ENCODE measurements around the gene KAT7.
A peak's percentile ranks its signal among the peaks of the same experiment; 100 is the strongest.
"Not testable (repeated sequence)": the region's sequence is repeated elsewhere in the genome, so short reads cannot be mapped to it uniquely, and the experiment has no call there.

KAT7 gene

DNA sequence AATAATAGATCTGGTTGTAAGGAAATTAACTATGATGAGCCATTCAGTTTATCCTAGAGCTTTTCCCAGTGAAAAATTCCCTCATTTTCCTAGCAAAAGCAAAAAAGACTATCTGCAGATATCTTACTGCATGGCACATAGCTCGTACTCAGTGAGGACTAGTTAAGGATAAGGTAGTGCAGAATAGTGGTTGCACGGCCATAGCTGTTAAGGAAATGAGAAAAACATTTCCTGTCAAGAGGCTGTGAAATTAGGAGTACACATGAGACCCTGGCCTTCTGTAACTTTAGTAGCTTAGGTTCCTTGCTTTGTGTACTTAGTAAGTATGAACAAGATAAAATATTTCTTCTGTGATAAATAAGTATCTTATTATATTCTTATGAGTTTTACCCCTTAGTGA, 10.3 kb downstream of the KAT7 start:
- no peak for DNase-seq

DNA sequence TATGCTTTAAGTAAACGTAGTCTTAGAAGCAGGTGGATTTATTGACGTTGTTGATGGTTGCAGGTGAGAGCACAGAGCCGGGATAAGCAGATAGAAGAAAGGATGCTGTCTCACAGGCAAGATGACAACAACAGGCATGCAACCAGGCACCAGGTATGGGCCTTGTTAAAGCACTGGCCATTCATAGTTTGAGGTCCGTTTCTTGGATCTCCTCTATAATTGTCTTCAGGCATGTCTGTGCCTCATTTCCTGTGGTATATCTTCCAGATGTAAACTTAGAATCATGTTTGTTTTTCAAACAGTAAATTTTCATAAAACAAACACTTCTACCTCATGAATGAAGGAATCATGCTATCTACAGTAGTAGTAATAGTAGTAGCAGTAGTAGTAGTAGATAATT, 20.6 kb downstream of the KAT7 start:
- no peak for DNase-seq

DNA sequence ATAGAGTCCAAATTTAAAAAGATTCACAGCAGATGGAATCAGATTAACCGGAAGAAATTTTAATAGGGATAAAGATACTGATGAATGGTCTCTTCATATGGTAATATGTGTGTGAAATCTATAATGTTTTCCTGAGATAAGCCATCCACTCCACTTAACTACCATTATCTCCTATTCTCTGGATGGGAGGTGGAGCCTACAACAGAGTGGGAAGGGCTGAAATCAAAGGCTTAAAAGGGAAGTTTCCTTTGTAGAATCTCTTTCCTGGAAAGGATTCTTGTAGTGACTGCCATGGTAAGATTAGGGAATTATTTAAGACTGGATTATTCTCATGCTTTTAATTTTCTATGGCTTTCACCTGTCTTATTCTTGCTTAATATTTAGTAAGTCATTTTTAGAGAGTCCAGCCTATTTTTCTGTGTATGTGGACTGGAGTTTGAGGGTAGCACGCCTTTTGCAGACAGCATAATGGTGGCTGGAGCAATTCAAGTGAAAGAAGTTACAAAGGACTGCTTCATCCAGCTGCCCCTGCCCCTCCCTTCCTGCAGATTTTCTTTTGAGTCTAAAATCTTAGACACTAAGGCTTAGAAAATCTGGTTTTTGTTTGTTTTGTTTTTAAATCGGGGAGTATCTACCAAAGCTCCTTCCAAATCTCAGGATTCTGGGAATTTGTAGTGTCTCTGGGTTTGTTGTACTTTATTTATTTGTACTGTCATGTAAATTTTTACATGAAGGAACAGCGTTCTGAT, 26.5 kb downstream of the KAT7 start:
- peak in 5 of 51 donors; percentile 6 to 26 (median 9) for DNase-seq

DNA sequence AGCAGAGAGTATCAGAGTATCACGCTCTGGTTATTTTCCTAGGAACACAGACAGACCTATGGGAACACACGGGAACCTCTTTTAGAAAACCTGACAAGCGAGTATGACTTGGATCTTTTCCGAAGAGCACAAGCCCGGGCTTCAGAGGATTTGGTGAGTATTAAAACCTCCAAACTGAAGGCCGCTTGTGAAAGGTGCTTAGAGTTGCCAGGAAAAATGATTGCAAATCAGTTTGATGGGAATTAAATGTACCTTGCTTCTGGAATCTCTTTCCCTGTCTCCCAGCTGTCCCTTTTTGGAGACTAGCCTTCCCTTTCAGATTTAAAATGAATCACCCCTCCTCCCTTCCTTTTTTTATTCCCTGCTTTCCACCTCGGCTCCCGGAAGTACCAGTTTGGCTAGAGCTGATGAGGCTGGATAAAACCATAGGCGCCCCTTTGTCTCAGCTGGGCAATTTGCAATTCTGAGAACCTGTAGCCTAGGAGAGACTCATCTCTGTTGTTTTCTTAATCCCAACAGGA, 27.3 kb downstream of the KAT7 start:
- DNase-seq: peak in 3 of 51 donors; percentile 2 to 10 (median 9)

DNA sequence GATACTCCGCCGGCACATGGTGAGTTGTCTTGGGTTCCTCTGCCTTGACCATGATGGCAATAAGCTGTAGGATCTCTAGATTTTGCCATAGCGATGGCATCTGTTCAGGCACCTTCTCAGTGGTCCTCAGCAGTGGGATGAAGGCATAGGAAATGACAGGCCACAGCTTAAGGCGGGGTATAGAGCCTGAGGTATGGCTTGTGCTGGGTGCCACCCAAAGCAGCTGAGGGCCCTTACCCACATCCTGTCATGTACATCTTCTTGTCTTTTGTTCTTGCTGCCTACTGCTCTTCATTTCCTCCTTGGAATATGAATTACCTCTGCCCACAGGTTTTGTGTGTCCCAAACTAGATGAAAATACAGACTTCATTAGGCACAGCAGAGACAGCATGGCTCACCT, 29.5 kb downstream of the KAT7 start:
- DNase-seq: no peak

DNA sequence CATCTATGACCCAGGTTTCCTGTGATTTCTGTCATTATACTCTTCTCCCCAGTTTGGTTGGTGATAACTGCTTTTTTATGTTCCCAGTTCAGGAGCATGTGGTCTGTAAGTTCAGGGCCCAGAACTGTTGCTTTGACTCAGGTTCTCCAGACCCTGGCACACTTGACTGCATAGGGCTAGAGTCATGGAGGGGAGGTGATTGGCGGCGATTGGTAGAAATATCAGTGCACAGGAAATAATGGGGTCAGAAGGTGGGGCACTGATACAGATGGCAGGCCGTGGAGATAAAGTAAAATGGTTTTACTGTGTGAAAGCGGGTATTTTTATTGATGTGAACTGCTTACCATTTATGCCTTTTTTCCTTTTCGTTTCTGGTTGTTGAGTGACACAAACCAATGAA, 30.7 kb downstream of the KAT7 start:
- DNase-seq: no peak

DNA sequence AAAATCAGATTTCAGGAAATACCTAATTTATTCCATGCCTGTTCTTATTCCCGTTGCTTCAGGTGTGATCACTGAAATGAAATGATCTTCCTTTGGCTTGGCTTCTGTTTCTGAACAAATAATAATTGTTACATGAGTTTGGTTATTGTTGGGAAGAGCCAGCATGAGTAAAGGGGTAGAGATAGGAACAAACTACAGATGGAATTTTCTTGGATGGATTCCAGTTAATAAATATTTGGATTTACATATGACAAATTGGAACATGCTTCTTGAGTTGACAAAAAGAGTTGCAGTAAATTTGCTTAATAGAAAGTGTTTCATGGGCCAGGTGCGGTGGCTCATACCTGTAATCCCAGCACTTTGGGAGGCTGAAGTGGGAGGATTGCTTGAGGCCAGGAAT, 31.2 kb downstream of the KAT7 start:
- no peak for DNase-seq

DNA sequence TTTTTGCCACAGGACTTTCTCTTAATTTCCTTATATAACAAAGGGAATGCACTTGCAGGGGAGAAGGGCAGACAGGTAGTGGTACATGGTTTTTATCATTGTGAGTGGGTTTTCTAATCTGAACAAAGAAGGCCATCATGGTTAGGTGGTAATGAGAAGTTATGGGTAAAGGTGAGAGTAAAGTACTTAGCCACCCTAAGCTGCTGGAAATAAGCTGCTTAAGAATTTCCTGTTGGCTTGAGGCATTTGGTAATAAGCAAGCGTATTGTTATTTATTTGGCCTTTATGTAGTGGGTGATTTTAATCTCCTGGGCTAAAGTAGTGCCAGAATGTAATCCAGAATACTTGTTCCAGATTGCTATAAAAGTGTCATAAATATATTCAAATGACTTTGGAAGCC, 32.3 kb downstream of the KAT7 start:
- no peak for DNase-seq

DNA sequence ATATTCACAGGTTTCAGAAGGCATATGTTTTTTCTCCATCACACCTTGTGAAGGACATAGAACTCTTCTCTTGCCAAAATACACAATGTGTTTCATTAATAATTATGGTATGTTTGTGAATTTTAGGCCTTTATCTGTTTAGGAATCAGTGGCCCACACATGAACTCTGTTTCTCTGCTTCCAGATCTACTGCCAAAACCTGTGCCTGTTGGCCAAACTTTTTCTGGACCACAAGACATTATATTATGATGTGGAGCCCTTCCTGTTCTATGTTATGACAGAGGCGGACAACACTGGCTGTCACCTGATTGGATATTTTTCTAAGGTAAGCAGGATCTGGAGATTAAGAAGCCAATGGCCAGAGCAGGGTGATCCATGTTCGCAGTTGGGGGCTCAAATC, 33.0 kb downstream of the KAT7 start:
- DNase-seq: no peak

DNA sequence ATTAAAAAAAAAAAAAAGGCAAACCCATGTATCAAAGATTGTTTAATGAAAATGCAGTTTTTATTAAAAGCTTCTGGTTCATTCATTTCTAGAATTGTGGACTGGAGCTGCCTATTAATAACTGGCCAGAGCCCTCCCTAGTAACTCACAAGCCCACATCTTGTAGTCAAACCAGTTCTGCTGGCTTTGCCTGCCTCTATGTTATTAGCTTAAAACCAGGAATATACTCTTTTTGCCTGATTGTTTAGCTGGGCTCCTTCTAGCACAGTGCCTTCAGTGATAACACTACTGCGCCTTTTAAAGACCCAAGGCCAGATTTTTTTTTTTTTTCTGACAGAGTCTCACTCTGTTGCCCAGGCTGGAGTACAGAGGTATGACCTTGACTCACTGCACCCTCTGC, 33.4 kb downstream of the KAT7 start:
- DNase-seq: no peak

DNA sequence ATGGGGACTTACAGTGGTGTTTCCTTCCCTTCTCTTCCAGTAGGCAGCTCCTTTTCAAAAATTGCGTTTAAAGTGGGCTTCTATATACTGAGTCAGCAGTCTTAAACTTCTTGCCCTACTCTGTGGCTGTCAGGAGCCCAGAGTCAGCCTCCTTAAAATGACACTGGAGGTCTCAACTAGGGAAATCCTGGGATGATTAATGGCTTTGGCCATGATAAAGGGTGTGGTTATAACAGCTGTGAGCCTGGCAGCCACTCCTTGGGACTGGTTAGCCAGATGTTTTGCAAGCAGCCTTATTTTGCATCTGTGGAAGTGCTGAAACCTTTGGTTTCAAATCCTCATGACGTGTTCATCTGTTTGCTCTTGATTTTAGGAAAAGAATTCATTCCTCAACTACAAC, 34.3 kb downstream of the KAT7 start:
- no peak for DNase-seq

DNA sequence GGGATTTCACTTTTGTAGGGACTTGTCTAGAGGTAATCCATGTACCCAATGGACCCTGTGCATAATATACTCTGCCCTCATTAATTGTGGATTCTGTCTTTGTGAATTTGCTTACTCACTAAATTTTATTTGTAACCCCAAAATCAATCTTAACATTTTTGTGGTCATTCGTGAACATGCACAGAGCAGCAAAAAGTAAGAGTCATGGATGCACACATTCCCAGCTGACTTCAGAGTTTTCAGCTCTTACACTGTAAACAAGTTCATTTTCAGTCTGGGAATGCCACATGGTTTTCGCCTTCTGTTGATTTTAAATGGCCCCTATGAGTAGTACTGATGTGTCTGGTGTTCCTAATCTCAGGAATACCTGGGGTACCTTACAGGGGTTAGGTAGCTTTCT, 35.1 kb downstream of the KAT7 start:
- no peak for DNase-seq

DNA sequence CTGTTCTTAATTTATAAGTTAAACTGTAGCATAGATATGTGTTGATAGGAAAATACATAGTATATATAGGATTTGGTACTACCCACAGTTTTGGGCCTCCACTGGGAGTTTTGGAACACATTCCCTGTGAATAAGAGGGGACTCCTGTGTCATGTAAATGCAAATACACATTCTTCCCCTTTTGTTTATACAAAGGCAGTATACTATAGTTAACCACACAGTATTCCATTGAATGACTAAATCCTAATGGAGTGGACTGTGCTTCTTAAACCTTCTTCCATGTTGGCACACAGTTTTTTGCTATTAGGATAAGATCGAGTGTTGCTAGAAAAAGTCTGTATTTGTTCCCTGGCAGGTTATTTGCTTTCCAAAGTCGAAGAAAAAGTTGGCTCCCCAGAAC, 37.2 kb downstream of the KAT7 start:
- DNase-seq: no peak

DNA sequence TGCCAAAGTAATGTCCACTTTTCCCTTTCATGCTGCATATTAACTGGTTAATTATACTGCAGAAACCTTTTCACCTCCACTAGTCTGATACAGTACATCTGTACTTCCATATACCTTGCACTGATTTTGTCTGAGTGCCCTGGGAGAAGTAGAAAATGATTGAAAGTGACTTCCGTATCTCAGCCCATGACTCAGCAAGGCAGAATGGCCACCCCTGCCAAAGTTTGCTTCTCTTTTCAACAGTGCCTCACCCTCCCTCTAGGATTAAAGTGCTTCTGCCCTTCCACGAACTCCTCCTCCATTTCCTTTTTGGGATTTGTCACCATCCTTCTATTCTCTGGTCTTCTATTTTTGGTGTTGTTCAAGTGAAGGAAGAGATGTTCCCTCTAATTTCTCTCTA, 39.8 kb downstream of the KAT7 start:
- DNase-seq: not testable (repeated sequence)

DNA sequence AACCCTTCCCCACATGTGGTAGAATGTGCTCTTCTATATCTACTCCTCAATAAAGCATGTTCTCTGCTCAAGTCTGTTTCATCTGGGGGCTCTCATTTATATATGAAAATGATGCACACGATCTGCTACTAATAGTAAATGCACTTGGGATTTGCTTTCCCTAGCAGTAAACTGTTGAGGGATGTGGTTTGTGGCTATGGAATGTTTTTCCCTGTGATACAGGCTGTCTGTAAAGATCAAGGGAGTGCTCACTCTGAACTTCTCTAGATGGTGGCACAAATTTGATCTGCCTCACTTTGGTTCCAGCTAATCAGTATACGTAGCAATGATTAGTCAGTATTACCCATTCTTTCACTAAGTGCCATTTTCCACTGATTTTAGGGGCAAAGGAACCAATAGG, 40.5 kb downstream of the KAT7 start:
- no peak for DNase-seq

DNA sequence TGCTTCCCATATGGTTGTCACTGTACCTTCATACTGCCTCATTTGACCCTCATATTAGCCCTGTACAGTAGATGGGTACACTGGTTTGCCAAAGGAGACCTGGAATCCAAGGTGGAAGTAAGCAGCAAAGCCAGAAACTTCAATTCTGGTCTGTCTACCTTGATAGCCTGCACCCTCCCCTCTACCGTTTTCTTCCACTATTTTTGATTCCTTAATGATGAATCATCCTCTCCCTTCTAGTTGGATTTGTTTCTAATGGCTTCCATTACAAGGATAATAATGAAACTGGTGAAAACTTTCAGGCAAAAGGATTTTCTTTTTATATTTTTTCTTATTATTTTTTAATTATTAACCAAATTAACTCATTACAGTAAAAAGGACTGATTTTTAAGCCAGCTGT, 42.1 kb downstream of the KAT7 start:
- DNase-seq: no peak

DNA sequence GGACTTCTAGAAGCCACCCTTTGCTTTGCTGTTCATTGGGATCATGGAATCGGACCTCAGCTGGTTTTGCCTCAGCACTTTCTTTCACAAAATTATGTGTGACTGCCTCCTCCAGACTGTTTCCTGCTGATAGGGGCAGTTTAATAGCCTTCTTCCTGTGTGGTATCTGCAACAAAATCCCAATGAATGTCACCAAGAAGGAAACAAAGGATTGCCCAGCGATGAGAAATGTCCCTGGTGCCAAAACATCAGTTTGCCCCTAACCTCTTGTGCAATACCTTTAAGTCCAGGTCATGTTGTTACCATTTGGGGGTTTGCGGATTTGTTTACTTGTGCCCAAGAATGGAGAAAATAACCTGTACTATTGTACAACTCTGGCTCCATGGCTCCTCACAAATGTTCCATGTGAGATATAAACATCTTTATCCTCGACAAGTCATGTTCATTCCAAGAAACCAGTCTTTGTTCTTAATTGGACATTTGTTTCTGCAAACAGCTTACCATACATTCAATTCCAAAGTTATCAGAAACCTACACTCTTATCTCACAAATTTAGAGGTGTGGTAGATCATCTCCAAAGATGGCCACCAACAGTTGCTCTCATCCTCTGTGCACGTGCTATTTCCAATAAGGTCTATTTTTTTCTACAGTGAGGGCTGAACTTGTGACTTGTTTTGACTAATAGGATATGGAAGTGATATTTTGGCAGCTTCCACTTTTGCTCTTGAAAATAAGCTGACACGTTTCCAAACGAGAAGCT, 44.5 kb downstream of the KAT7 start:
- DNase-seq: no peak

DNA sequence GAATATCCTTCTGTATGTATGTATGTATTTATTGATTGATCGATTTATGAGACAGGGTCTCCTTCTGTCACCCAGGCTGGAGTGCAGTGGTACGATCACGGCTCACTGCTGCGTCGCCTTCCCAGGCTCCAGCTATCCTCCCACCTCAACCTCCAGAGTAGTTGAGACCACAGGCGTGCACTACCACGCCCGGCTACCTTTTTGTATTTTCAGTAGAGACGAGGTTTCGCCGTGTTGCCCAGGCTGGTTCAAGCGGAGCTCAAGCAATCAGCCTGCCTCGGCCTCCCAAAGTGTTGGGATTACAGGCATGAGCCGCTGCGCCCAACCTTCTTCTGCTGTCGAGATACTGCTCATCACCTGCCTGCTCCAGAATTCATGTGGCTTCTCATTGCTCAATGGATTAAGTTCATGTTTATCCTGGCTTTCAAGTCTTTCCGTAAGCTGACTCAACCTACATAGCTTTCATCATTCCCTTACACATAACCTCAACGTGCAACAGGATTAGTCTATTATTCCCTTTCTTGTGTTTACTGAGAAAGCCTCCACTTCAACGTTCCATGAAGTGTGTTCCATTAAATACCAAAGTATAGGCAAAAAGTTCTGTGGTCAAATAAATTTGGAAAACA, 45.8 kb downstream of the KAT7 start:
- no peak for DNase-seq

DNA sequence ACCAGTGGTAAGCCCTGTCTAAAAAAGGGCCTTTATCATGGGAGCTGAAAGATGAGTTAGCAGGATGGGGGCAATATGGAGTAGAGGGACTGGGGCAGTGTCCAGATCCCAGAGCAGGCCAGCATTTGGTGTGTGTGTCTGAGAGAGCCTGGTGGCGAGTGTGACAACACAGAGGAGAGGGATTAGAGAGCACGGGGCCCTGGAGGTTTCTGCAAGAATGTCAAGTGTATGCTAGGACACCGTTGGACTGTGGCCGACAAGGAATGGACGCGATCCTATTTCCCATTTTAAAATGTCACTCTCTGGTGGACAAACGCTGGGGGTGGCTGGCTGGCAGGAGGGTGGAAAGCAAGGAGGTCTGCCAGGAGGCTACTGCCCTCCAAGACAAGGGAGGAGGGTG, 47.0 kb downstream of the KAT7 start:
- DNase-seq: no peak

DNA sequence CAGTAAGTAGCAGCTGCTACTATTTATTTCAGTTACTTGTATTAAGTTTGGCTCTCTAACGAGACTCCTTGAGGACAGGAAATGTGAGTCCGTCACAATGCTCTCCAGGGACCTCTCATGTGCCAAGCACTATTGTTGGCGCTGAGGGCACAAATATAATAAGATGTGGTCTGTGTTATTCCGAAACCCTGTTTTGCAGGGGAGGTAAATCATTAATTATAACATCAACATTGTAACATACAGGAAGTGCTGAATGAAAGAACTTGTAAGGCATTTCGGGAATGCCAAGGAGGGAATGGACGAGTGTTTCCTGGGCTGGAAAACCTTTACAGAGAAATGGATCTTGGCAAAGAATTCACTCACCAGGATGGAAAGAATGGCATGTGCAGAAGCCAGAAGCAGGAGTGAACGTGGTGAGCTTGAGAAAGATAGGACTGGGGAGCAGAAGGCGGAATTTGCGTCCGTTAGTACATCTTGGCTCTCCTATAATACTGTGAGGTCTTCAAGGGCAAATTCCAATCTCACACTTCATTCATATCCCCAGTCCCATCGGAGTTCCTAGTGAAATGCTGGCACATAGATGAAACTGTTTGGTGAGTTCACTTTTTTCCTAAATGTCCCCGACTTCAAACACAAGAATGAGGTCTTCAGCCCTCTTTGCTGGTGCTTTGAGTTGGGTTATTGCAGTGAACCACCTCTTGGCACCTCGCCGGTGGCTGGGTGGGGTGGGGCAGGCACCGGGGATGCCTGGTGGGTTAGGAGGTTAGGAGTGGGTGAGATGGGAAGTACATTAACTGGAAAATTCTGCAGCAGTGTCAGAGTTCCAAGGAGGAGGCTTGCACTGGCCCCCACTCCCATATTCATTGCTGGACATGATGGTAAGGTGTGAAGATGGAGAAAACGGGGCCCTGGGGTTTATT, 47.9 kb downstream of the KAT7 start:
- DNase-seq: no peak

DNA sequence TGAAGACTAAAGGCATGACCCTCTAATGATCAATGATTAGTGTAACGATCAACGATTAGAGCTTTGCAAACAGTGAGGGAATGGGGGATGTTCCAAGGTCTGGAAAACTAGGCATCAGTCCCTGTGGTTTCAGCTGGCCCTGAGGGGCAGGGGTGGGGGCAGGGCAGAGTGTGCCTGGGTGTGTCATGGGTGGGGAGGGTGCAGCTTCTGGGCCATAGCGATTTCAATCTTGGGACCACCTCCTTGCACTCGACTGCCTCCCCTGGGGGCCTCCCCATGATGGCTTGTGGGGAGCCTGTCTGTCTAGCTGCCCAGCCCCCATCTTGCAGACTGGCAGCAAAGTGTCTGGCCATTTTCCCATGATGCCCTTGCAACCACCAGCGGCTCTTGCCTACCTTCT, 51.0 kb downstream of the KAT7 start:
- DNase-seq: no peak

DNA sequence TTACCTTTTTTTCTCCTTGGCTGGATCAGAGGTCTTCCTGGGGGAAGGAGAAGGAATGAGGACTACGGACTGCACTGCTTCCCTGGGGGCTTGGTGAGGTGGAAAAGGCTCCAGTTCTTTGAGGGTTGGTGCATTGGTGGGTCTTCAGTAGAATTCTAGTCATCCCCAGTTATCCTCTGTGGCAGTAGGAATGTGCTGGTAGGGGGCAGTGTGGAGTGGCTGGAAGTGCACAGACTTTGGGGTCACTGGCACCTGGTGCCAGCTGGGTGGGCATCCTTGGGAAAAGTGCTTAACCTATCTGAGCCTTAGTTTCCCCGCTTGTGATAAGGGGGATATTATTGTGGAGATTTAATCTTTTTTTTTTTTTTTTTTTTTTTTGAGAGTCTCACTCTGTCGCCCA, 53.1 kb downstream of the KAT7 start:
- DNase-seq: no peak

Measured in hypothalamus (tissue), 51 donors.